Transverse colon (tissue), 4 donors: ENCODE results near the gene POM121C.
"Not testable (repeated sequence)": the region's sequence is repeated elsewhere in the genome, so short reads cannot be mapped to it uniquely, and the experiment has no call there.

Experiments used
- CTCF ChIP-seq, 5 experiments: fragments of 200-600 bp in 3 of 5; fragments of 450-650 bp in 2 of 5; sonication (generic) in 3 of 5; IDR thresholded peaks; 1 replicate in 2 of 5; 2 replicates in 3 of 5; pipeline ENCODE4 v1.5.1; 2016 to 2017; ENCODE audit warnings: antibody characterized with exemption in 5 of 5, inconsistent platforms in 3 of 5, mild to moderate bottlenecking in 2 of 5, moderate library complexity in 1 of 5
- EP300 ChIP-seq: sonication (generic); formaldehyde crosslinking; IDR thresholded peaks from one replicate; pipeline ENCODE4 v1.6.1; 2017; ENCODE audit warnings: antibody characterized with exemption, low read depth
- POLR2A ChIP-seq: fragments of 450-650 bp; IDR thresholded peaks from one replicate; pipeline ENCODE4 v1.6.1; 2016; ENCODE audit warnings: antibody characterized with exemption, mild to moderate bottlenecking, moderate library complexity
- POLR2AphosphoS5 ChIP-seq, 3 donors: sonication (generic); formaldehyde crosslinking; IDR thresholded peaks; one replicate each; pipeline ENCODE4 v1.6.1; 2016; ENCODE audit warnings: antibody characterized with exemption in 3 of 3

- not testable (repeated sequence) for TF ChIP-seq POLR2A; CTCF (IDR thresholded peaks at IDR 0.05); POLR2AphosphoS5 (IDR thresholded peaks at IDR 0.05); EP300
Observed at GRCh38 chr7:75518842-75519241, 32.7 kb upstream of the POM121C start.
